Measurements from ENCODE around the gene OR2C3.
"Not testable (repeated sequence)": the region's sequence is repeated elsewhere in the genome, so short reads cannot be mapped to it uniquely, and the experiment has no call there.

Gene OR2C3

DNA sequence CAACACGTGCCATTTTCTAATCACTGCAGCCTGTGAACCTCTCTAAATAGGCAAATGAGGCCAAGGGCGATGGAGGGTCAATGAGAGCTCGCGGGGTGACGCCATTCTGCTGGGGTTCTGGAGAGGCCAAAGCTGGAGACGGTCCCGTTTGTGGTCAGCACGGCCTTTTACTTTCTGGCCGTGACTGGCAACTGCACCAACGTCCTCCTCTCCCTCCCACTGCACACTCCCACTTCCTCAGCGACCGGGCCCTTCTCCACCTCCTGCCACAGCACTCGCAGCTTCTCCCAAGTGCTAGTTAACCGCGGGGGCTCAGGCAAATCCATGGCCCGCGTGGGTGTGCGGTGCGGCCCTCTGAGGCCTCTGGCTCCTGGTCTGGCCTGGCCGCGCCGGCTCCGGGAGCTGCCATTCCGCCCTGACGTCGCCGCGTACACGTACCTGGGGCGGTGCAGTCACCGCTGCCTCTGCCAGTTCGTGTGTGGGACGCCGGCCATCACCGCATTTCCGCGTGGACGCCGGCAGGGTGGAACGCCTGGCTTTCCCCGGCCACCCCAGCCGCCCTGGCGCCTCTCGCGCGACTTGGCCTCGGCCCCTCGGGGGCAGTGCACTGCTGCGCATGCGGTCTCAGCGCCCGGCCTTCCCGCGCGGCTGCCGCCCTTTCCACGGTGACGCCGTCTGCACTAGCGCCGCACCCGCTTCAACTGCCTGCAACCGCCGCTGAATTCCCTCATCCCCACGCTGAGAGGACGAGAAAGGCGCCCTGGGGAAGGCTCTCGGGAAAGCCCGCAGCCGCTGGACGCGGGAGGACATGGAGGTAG, 18.2 kb downstream of the OR2C3 start:
- DNase-seq: no peak

DNA sequence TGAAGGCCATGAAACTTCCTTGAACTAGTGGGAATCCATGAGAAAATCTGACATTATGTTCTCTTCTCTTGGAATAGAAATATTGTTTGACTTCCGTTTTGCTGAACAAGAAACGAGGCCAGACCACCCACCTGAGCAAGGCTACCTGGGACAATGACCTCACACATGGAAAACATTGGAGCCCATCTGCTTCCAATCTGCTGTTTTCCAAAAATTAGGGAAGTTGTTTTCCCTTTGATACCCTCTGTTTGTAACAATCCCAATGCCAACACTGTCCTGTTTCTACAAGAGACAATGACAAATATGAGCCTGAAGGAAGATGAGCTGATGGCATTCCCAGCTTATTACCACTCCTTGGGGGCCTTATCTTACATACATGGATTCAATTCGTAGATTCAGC, 29.4 kb downstream of the OR2C3 start:
- no peak for DNase-seq

DNA sequence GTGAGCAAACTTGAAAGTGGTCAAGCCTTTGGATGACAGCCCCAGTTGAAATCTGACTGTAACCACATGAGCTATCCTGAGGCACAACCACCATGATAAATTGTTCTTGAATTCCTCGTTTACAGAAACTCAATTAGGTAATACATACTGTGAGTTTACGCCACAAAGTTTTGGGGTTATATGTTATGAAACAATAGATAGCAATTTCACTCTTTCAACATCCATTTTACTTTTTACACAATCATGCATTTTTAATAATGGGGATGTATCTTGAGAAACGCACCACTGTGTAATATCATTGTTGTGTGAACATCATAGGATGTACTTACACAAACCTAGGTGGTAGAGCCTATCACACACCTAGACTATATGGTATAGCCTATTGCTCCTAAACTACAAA, 35.4 kb downstream of the OR2C3 start:
- no peak for DNase-seq

DNA sequence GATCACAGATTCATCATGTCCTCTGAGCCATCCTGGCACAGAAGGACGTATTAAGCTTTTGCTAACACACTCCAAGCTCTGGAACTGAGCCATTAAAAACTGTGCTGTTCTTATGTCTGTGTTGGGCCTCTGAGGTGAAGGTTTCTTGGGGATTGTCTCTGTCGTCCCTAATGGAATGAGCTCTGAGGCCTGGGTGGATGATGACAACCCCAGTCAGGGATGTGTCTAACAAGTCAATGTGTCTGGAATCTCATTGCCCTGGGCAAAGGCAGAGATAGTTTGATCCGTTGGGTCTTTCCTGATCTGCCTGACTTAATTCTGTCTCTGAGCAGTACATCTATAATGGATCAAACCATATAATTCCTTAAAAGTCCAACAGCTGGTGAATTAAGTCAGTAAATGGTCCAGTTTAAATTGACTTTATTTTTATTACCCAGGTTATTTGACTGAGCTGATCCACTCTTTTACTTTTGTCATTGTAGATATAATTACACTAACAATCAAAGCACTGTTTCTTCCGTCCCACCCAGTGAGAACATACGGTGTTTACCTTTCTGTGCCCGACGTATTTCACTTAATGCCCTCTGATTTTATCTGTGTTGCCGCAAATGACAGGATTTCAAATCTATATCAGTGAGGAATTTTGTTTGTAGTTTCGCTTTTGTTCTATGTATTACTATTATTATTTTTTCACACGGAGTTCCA, 39.5 kb downstream of the OR2C3 start:
- no peak for DNase-seq

DNA sequence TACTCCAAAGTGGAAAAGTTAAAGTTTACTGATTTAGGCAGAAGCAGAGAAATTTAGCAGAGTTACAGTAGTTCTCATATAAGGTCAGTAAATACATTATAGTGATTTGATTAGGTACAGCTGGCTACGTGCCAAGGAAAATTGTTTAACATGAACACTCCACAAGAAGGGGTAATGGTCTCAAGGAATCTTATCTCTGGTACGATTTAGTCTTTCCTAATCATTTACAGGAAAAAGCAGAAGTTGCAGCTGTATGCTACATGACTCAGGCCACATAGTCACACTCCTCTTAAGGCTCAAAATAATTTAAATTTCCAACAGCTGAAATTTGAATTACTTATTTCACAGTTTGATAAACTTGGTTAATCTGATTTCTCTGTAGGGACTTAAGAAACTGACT, 41.5 kb downstream of the OR2C3 start:
- DNase-seq: no peak

DNA sequence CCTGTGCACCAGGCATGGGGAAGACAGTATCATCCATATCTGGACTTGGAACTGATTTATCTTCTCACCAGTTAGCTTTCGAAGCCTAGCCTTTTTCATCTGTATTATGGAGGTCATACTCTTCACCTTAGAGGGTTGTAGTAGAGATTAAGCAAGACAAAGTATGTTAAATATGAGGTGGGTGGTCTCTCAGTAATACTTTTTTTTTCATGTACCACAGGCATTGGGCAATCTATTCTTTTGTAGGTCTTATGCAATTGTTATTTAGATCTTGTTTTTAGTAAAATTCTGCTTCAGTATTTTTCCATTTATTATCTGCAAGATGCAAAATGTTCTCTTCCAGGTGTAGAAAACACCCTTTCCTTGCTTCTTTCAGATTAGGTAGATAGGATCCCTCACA, 43.1 kb downstream of the OR2C3 start:
- DNase-seq: no peak

DNA sequence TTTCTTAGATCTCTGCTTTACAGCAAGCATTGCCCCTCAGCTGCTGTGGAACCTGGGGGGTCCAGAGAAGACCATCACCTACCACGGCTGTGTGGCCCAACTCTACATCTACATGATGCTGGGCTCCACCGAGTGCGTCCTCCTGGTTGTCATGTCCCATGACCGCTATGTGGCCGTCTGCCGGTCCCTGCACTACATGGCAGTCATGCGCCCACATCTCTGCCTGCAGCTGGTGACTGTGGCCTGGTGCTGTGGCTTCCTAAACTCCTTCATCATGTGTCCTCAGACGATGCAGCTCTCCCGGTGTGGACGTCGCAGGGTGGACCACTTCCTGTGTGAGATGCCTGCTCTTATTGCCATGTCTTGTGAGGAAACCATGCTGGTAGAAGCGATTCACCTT, 44.9 kb downstream of the OR2C3 start:
- no peak for DNase-seq

DNA sequence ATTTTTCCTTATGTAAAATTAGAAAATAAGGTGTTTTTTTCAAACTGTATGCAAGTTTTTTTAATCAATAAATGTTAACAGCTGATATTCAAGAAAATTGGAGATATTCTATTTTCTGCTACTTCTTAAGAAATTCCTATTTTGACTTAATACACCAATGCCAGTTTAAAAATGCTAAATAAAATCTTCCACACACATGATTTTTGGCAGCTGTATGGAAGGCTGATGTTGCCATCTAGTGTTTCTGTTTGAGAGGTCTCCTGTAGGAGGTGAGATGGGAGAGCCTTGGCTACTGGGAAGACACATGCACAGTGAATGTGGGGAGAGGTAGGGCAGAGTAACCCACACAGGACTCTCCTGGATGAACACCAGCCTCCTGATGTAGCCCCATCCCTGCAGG, 49.2 kb downstream of the OR2C3 start:
- peak; percentile 20 for DNase-seq

DNA sequence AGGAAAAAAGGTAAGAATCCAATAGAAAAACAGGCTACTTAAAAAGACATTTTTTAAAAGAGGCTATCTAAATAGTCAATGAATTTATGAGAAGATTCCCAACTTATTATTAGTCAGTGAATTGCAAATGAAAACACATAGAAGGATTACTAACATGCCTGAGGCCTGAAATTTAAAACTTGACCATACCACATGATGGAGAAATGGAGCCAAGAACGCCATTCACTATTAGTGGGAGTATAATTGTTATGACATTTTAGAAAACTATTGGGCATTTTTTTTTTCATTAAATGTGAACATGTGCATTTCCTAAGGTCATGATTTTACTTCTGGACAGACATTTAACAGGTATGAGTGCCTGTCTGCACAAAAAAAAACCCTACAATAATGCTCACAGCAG, 53.5 kb downstream of the OR2C3 start:
- no peak for DNase-seq

DNA sequence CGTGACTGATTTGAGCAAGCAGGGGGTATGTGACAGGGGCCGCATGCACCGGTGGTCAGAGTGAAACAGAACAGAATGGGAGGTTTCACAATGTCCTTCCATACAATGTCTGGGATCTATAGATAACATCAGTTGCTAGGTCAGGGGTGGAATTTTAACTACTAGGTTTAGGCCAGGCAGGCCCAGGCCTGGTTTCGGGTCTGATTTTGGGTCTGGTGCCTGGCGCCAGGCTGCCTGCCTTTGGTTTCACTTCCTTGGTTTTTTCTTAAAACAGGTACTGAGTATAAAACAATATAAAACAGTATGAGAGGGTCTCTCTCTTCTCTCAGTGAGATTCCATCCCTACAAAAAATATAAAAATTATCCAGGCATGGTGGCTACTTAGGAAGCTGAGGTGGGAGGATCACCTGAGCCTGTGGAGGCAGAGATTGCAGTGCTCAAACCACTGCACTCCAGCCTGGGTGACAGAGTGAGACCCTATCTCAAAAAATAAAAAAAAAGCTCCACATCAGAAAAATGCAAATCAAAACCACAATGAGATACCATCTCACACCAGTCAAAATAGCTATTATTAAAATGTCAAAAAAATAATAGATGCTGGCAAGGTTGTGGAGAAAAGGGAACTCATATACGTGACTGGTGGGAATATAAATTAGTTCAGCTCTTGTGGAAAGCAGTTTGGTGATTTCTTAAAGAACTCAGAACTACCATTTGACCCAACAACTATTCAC, 59.7 kb downstream of the OR2C3 start:
- DNase-seq: not testable (repeated sequence)

DNA sequence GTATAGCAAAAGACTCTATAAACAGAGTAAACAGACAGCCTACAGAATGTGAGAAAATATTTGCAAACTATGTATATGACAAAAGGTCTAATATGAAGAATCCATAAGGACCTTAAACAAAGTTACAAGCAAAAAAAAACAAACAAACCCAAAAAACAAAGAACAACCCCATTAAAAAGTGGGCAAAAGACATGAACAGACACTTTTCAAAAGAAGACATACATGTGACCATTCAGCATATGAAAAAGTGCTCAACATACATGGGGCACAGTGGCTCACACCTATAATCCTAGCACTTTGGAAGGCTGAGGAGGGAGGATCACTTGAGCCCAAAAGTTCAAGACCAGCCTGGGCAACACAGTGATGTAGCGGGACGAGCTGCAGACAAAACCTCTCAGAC, 60.4 kb downstream of the OR2C3 start:
- no peak for DNase-seq
